Limb (tissue), 2 donors: ENCODE data around the gene SAG.
"Not testable (repeated sequence)": the region's sequence is repeated elsewhere in the genome, so short reads cannot be mapped to it uniquely, and the experiment has no call there.

Source experiments
- DNase-seq, 2 donors: peaks; one replicate each; pipeline ENCODE4 v3.0.0-alpha.2; 2016; ENCODE audit errors: extremely low spot score in 2 of 2

The SAG gene

GRCh38 chr2:233354500-233354924, 46.9 kb downstream of the SAG start:
- DNase-seq: no peak

- DNase-seq: peak in 1 of 2 donors; percentile 50
These were observed 47.5 kb downstream of the SAG start for GRCh38 chr2:233354971-233355574.

- DNase-seq: no peak
These were observed 48.3 kb downstream of the SAG start for GRCh38 chr2:233355916-233356315.

GRCh38 chr2:233356546-233357308, 49.1 kb downstream of the SAG start:
- DNase-seq: no peak

DNA sequence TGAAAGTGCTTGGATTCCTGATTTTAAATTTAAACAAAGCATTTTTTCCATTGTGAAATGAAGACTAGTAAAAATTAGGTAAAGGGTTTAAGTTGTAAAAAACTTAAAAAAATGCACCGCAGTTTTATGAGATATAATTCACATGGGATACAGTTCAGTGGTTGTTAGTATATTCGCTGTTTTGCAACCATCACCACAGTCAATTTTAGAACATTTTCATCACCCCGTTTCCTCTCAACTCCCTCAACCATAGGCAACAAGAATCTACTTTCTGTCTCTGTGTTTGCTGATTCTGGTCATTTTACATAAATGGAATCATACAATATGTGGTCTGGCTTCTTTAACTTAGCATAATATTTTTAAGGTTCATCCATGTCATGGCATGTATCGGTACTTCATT, 50.7 kb downstream of the SAG start:
- no peak for DNase-seq

DNA sequence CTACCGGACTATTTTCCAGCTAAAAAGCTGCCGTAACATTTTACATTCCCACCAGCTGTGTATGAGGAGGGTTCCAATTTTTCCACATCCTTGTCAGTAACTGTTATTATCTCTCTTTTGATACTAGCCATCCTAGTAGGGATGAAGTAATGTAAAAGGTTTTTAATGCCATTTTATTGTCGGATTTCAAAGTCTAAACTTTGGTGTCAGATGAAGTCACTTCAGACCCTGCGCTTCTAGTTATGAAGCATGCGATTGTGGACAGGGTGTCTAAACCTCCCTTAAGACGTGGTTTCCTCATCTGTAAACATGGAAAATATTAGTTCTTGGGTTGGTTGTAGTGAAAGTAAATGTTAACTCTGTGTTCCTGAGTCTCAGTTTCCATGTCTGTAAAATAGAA, 51.3 kb downstream of the SAG start:
- DNase-seq: no peak

GRCh38 chr2:233359823-233360222, 52.2 kb downstream of the SAG start:
- DNase-seq: no peak

- DNase-seq: no peak
These were observed 53.2 kb downstream of the SAG start for GRCh38 chr2:233360771-233361176.

- no peak for DNase-seq
These were observed 53.7 kb downstream of the SAG start for GRCh38 chr2:233361297-233361696.

GRCh38 chr2:233362742-233363141, 55.1 kb downstream of the SAG start:
- no peak for DNase-seq

DNA sequence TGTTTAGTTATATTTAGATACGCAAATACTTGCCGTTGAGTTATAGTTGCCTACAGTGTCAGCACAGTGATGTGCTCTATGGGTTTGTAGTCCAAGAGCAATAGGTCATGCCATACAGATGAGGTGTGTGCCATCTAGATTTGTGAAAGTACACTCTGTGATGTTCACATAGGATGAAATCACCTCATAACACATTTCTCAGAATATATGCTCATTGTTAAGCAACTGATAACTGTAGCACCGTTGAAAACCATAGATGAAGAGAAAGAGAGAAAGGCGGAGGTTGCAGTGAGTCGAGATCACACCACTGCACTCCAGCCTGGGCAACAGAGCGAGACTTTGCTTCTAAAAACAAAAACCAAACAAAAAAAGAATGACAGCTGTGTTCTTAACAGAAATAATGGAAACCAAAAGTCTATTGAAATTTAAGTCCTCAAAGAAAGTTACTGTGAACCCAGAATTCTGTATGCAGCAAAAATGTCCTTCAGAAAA, 56.2 kb downstream of the SAG start:
- DNase-seq: no peak

- no peak for DNase-seq
These were observed 58.4 kb downstream of the SAG start for GRCh38 chr2:233365861-233366520.

GRCh38 chr2:233367586-233367985, 60.0 kb downstream of the SAG start:
- no peak for DNase-seq

DNA sequence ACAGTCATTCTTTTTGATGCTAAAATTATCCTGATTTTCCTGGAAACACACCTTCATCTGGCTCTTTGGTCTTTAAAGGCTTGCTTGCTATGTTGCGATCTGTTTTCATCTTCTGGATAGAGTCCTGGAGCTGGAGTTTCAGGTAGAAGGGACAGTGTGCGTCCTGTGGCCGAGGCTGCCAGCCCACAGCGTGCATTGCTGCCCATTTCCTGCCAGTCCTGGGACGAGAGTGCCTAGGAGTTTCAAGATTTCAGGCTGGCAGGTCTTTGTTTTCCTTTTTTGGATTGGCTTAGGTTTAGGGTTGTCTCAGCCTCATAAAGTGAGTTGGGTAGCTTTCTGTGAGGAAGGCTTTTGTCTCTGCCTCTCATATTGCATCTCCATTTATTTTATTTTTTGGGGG, 61.1 kb downstream of the SAG start:
- no peak for DNase-seq

- no peak for DNase-seq
These were observed 61.8 kb downstream of the SAG start for GRCh38 chr2:233369462-233369861.

DNA sequence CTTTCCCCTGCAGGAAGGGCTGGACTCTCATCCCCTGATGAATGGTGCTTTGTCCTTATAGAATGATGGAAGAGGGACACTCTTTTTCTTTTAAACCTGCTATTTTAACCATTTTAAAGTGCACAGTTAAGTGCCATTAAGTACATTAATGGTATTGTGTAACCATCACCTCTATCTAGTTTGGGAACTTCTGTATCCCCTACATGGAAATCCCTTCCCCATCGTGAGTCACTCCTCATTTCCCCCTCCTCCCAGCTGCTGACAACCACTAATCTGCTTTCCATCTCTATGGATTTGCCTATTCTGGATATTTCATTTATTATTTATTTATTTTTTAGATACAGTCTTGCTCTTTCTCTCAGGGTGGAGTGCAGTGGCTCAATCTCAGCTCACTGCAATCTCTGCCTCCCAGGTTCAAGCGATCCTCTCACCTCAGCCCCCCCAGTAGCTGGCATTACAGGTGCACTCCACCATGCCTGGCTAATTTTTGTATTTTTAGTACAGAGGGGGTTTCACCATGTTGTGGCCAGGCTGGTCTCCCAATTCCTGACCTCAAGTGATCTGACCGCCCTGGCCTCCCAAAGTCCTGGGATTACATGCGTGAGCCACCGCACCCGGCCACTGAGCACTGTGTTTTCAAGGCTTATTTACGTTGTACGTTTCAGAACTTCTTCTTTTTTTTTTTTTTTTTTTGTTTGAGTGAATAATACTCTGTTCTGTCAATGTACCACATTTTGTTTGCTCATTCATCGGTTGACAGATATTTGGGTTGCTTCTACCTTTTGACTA, 62.5 kb downstream of the SAG start:
- no peak for DNase-seq

DNA sequence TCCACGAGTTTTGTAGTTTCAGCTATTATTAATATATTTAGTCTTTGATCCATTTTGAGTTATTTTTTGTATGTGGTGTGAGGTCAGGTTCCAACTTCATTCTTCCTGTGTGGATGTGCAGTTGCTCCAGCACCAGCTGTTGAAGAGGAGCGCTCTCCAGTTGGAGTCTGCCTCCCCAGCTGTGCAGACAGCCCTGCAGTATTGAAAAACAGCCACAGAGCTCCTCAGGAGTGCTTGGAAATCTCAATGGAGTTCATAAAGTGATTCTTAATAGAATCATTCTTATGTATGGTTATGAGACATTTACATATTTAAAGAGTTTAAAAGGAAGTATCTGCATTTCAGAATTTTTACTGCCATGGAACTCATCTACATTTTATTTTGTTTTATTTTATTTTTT, 64.0 kb downstream of the SAG start:
- DNase-seq: peak in 1 of 2 donors; percentile 51

DNA sequence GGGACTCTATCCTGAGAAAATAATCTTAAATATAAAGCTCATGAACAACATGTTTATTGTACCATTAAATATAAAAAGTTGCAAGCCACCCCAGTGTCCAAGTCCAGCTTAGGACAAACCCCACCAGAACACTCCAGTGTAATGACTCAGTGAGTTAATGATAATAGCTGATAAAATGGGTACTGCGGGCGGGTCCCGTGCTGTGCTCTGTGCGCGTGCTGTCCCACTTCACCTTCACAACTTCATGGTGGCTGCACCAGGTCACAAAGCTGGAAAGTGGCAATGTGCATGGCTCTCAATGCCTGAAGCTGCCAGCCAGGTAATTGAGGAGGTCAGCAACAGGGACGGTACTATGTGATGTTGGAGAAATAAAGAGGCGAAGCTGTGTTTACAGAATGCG, 65.2 kb downstream of the SAG start:
- no peak for DNase-seq

DNA sequence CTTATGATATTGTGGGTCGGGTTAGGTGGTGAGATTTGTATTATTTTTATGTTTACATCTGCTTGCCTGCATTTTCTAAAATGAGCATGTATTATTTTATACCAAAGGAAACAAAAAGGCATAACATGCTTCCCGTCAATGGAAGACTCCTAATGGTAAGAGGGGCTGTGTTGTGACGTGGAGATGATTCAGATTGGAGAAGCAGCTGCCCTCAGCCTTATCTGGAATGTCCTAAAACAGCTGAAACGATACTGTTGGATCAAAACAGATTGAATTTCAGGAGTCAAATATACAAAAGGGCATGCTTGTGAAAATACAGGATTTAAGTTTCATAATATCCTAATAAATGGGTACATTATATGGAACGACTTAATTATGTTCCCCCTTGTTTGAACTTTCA, 65.7 kb downstream of the SAG start:
- DNase-seq: no peak

GRCh38 chr2:233374776-233375175, 67.2 kb downstream of the SAG start:
- not testable (repeated sequence) for DNase-seq

DNA sequence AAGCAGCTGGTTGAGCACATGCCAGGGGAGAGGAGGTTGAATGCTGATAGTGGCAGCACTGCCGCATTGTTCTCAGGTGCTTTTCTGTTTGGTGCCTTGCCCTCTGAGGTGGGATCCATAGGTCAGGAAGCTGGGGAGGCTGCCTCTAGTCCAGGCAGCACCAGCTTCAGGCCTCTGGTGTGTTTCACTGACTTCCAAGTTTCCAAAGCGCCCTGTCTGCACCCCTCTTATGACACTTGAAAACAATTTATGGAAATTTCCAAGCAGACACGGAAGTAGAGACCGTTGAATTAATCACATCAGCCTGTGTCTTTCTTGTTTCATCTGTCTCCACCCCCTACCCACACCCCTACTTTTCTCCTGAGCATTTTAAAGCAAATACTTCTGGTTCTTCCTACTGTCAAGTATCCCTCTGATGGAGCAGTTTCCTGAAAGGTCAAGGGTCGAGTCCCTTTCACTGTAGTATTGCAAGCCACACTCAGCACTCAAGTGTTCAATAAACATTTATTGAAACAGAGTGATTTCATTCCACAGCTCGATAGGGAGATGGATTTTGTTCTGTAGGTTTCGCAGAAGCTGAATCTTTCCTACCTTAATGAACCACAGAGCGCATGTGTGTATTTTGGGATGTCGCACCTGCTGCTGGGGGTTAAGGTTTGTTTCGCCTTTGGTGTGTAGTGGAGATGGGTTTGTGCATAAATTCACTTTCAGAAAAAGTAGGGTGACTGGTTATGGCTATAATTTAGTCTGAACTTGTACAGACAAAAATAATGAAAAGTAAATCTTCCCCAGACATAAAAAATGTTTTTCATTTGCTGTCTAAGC, 68.1 kb downstream of the SAG start:
- no peak for DNase-seq
